OCI-LY7 (cell line): ENCODE results near the gene FCHSD2. TPM values are rescaled to one million over a fixed set of nuclear protein-coding genes. Genes with fewer than 3 reads are reported as not detected.

Source experiments
- BruUV-seq: library from RNA; stranded (reverse); fragments of 400-500 nt; replicated peaks from 2 replicates; lab custom pipeline; 2021; lab: Mats Ljungman, UMichigan
- CTCF ChIA-PET: fragments of 300-600 bp; sonication (Branson Sonifier 250); formaldehyde crosslinking; loops from one replicate; lab custom pipeline; 2022; ENCODE audit warnings: antibody characterized with exemption; ENCODE audit not compliant: unreplicated experiment; lab: Charles Lee
- POLR2A ChIA-PET: fragments of 300-600 bp; sonication (Branson Sonifier 250); formaldehyde crosslinking; loops from one replicate; lab custom pipeline; 2022; ENCODE audit warnings: antibody characterized with exemption; lab: Charles Lee
- DNase-seq: peaks from one replicate; pipeline ENCODE4 v3.0.0-alpha.2; 2015; ENCODE audit warnings: low spot score
- H2AFZ ChIP-seq: fragments of 200-600 bp; sonication (generic), shearing (Covaris generic); 2 replicates; pipeline ENCODE4 v1.6.1; 2014; ENCODE audit warnings: mild to moderate bottlenecking, antibody characterized with exemption, low read length, moderate library complexity
- H3K27ac ChIP-seq: fragments of 200-600 bp; sonication (generic); 2 replicates; pipeline ENCODE4 v1.5.1; 2014; ENCODE audit warnings: mixed run types, low read depth, mild to moderate bottlenecking, moderate library complexity, low read length, inconsistent platforms; ENCODE audit not compliant: poor library complexity, severe bottlenecking
- H3K36me3 ChIP-seq: fragments of 200-600 bp; sonication (generic); 2 replicates; pipeline ENCODE4 v1.6.1; 2014; ENCODE audit warnings: mild to moderate bottlenecking, antibody characterized with exemption, low read length, moderate library complexity, mixed read lengths; ENCODE audit not compliant: insufficient read depth
- H3K4me1 ChIP-seq: fragments of 200-600 bp; sonication (generic); 2 replicates; pipeline ENCODE4 v1.5.1; 2014; ENCODE audit warnings: mild to moderate bottlenecking, low read length; ENCODE audit not compliant: insufficient read depth, poor library complexity, severe bottlenecking
- H3K4me2 ChIP-seq: fragments of 200-600 bp; sonication (generic); 2 replicates; pipeline ENCODE4 v1.6.1; 2014; ENCODE audit warnings: mild to moderate bottlenecking, low read length
- H3K4me3 ChIP-seq: fragments of 200-600 bp; sonication (generic); 2 replicates; pipeline ENCODE4 v1.5.1; 2014; ENCODE audit warnings: mild to moderate bottlenecking, low read depth, low read length; ENCODE audit not compliant: poor library complexity, severe bottlenecking
- H3K79me2 ChIP-seq: fragments of 200-600 bp; sonication (generic); 2 replicates; pipeline ENCODE4 v1.6.1; 2016; ENCODE audit warnings: low read depth, mild to moderate bottlenecking, low read length, moderate library complexity, mixed read lengths; ENCODE audit not compliant: insufficient read depth
- H3K9me2 ChIP-seq: fragments of 200-600 bp; sonication (generic); 2 replicates; pipeline ENCODE4 v1.6.1; 2016; ENCODE audit warnings: mild to moderate bottlenecking, low read length, mixed read lengths; ENCODE audit not compliant: insufficient read depth
- H3K9me3 ChIP-seq: fragments of 200-600 bp; sonication (generic); 2 replicates; pipeline ENCODE4 v1.6.1; 2014; ENCODE audit warnings: mild to moderate bottlenecking, mixed run types, low read length, mixed read lengths
- H4K20me1 ChIP-seq: fragments of 200-600 bp; sonication (generic); 2 replicates; pipeline ENCODE4 v1.6.1; 2014; ENCODE audit warnings: mild to moderate bottlenecking, antibody characterized with exemption, low read length, moderate library complexity, mixed read lengths; ENCODE audit not compliant: insufficient read depth
- EZH2phosphoT487 ChIP-seq: fragments of 200-600 bp; sonication (generic); IDR thresholded peaks from 2 replicates; pipeline ENCODE4 v1.6.1; 2018; ENCODE audit warnings: low read depth, borderline replicate concordance, mild to moderate bottlenecking, mixed run types, antibody characterized with exemption, low read length, moderate library complexity, mixed read lengths
- intact Hi-C: fragments of 100-400 bp; cut with micrococcal nuclease; formaldehyde crosslinking; loops from one replicate; pipeline ENCODE4 v1.10.0; 2022; ENCODE audit not compliant: unreplicated experiment
- total RNA-seq, 2 experiments: library from RNA; depleted of rRNA in 1 of 2; stranded (reverse); fragments of >200 nt in 1 of 2; shearing (Covaris generic) in 1 of 2; gene quantifications; 2 replicates each; pipeline ENCODE4 v1.2.3, GENCODE V29; 2014 to 2022
- TF ChIP-seq, protein P1 (sequence below): fragments of 200-600 bp; sonication (generic); conservative IDR thresholded peaks from 2 replicates; pipeline ENCODE4 v1.5.1; 2014; ENCODE audit warnings: mild to moderate bottlenecking, antibody characterized with exemption, low read length, moderate library complexity, mixed read lengths

The FCHSD2 gene
- total RNA-seq, 2 experiments from 2014 or later, result 39.0 to 147 TPM

DNA sequence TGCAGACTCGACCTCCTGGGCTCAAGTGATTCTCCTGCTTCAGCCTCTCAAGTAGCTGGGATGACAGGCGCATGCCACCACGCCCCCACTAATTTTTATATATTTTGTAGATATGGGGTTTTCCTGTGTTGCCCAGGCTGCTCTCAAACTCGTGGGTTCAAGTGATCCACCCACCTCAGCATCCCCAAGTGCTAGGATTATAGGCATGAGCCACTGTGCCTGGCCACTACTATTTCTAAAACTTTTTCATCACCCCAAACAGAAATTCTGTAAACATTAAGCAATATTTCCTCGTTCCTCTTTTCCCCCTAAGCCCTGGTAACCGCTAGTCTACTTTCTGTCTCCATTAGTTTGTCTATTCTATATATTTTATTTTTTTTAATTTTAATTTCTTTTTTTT, 336.9 kb downstream of the FCHSD2 start:
- H2AFZ ChIP-seq, result no peak overlapping the region
- no peaks in the 10 kb centered on the region for H3K9me3 ChIP-seq
- DNase-seq, result no peak
- ChIA-PET CTCF (no interaction called here), POLR2A (no interaction called here)
- intact Hi-C loops, result no loop called here
- BruUV-seq, result no TSS peak
- no peak overlapping the region for H3K4me3 ChIP-seq
- H3K36me3 ChIP-seq, result peaks cover 23% of the 10 kb centered on the region
- H3K4me2 ChIP-seq, result no peak overlapping the region
- H3K9me2 ChIP-seq, result no peaks in the 10 kb centered on the region
- TF ChIP-seq, protein P1, sequence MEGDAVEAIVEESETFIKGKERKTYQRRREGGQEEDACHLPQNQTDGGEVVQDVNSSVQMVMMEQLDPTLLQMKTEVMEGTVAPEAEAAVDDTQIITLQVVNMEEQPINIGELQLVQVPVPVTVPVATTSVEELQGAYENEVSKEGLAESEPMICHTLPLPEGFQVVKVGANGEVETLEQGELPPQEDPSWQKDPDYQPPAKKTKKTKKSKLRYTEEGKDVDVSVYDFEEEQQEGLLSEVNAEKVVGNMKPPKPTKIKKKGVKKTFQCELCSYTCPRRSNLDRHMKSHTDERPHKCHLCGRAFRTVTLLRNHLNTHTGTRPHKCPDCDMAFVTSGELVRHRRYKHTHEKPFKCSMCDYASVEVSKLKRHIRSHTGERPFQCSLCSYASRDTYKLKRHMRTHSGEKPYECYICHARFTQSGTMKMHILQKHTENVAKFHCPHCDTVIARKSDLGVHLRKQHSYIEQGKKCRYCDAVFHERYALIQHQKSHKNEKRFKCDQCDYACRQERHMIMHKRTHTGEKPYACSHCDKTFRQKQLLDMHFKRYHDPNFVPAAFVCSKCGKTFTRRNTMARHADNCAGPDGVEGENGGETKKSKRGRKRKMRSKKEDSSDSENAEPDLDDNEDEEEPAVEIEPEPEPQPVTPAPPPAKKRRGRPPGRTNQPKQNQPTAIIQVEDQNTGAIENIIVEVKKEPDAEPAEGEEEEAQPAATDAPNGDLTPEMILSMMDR, result no peak
- no peak for TF ChIP-seq EZH2phosphoT487
- H3K4me1 ChIP-seq, result peaks cover 3% of the 10 kb centered on the region
- no peak overlapping the region for H3K27ac ChIP-seq
- no peaks in the 10 kb centered on the region for H4K20me1 ChIP-seq
- no peaks in the 10 kb centered on the region for H3K79me2 ChIP-seq

DNA sequence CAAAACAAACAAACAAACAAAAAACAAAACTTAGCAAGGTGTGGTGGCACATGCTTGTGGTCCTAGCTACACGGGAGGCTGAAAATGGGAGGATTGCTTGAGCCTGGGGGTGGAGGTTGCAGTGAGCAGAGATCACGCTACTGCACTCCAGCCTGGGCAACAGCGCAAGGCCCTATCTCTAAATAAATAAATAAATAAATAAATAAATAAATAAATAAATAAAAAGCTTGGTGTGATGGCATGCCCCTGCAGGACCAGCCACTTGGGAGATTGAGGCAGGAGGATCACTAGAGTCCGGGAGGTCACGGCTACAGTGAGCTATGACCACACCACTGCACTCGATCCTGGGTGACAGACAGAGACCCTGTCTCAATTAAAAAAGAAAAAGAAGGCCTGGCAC, 339.3 kb downstream of the FCHSD2 start:
- CTCF ChIA-PET, result no interaction called here
- DNase-seq, result no peak
- Histone ChIP-seq H3K36me3 (0 out of 2 replicates have a peak, but pooled peaks cover 3% of the 10 kb centered on the region), H3K4me3 (no peak overlapping the region), H3K9me2 (no peaks in the 10 kb centered on the region), H3K4me2 (no peak overlapping the region), H2AFZ (no peak overlapping the region), H3K27ac (no peak overlapping the region), H3K9me3 (no peaks in the 10 kb centered on the region), H3K4me1 (peaks cover 15% of the 10 kb centered on the region), H3K79me2 (no peaks in the 10 kb centered on the region), H4K20me1 (no peaks in the 10 kb centered on the region)
- POLR2A ChIA-PET, result interaction anchor here (0.7 kb wide), 2 partner anchors 10 to 353 kb away, joined by 3 to 4 read pairs; no protein-coding TSS in a partner anchor
- no TSS peak for BruUV-seq
- TF ChIP-seq, protein P1, result no peak
- no peak for TF ChIP-seq EZH2phosphoT487
- intact Hi-C loops, result no loop called here

DNA sequence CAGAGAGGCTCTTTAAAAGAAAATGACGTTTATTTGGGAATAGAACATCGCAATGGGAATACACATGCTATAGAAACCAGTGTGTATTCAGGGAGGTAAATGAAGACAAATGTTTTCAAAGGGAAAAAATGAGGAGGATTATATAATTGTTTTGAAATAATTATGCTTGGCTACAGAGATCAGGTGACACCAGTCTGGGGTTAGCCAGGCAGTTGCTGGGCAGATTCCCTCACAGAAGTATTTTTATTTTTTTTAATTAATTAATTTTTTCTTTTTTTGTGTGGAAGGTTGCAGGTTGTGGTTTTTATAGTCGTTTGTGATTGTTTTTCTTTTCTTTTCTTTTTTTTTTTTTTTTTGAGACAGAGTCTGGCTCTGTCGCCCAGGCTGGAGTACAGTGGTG, 342.7 kb downstream of the FCHSD2 start:
- Histone ChIP-seq H4K20me1 (no peaks in the 10 kb centered on the region), H2AFZ (no peak overlapping the region), H3K79me2 (no peaks in the 10 kb centered on the region), H3K4me2 (no peak overlapping the region), H3K27ac (no peak overlapping the region), H3K9me2 (no peaks in the 10 kb centered on the region), H3K4me3 (no peak overlapping the region), H3K36me3 (no peaks in the 10 kb centered on the region), H3K4me1 (peaks cover 19% of the 10 kb centered on the region), H3K9me3 (no peaks in the 10 kb centered on the region)
- intact Hi-C loops, result no loop called here
- BruUV-seq, result no TSS peak
- ChIA-PET CTCF (no interaction called here), POLR2A (interaction anchor here (0.7 kb wide), 1 partner anchor 820 kb away, joined by 4 read pairs; no protein-coding TSS in a partner anchor)
- TF ChIP-seq, protein P1, result no peak
- no peak for DNase-seq
